IMR-90 (cell line): ENCODE data around the gene FDXR. TPM values are rescaled to one million over a fixed set of nuclear protein-coding genes. Genes with fewer than 3 reads are reported as not detected.

Source experiments
- ATAC-seq: fragments of 200-7000 bp; cut with Tn5 transposase; 2 replicates; pipeline ENCODE4 v1.9.1; 2020; ENCODE audit warnings: low read depth, mild to moderate bottlenecking, moderate library complexity
- BruUV-seq: library from RNA; stranded (reverse); fragments of 400-500 nt; replicated peaks from 2 replicates; lab custom pipeline; 2021; lab: Mats Ljungman, UMichigan
- CTCF ChIA-PET: fragments of 300-600 bp; formaldehyde crosslinking; extraction: SDS; loops from one replicate; lab custom pipeline; 2021; ENCODE audit warnings: antibody characterized with exemption; lab: Yijun Ruan, JAX
- POLR2A ChIA-PET: fragments of 300-600 bp; sonication (Branson Sonifier 250); formaldehyde crosslinking; loops from one replicate; lab custom pipeline; 2022; ENCODE audit warnings: antibody characterized with exemption; ENCODE audit not compliant: unreplicated experiment; lab: Charles Lee
- DNase-seq: peaks from one replicate; pipeline ENCODE4 v3.0.0; 2013
- H2AFZ ChIP-seq: replicated peaks from 2 replicates; pipeline ENCODE3; 2013; ENCODE audit warnings: low read length, mild to moderate bottlenecking; ENCODE audit not compliant: poor library complexity
- H2AK5ac ChIP-seq: 2 replicates; pipeline ENCODE4 v1.6.1; 2013; ENCODE audit warnings: low read depth, low read length, inconsistent platforms
- H2AK9ac ChIP-seq: replicated peaks from 2 replicates; pipeline ENCODE3; 2013; ENCODE audit warnings: mild to moderate bottlenecking, low read depth, low read length, moderate library complexity; ENCODE audit not compliant: poor library complexity
- H2BK120ac ChIP-seq: 2 replicates; pipeline ENCODE4 v1.6.1; 2013; ENCODE audit warnings: low read depth, low read length, inconsistent platforms
- H2BK15ac ChIP-seq: 3 replicates; pipeline ENCODE4 v1.6.1; 2013; ENCODE audit warnings: low read depth, low read length, inconsistent platforms
- H2BK20ac ChIP-seq: 2 replicates; pipeline ENCODE4 v1.6.1; 2013; ENCODE audit warnings: low read depth, mild to moderate bottlenecking, inconsistent platforms, low read length, moderate library complexity
- H2BK5ac ChIP-seq: 2 replicates; pipeline ENCODE4 v1.6.1; 2013; ENCODE audit warnings: mild to moderate bottlenecking, low read depth, low read length, inconsistent platforms; ENCODE audit not compliant: poor library complexity, severe bottlenecking
- H3K14ac ChIP-seq: replicated peaks from 2 replicates; pipeline ENCODE4 v1.6.1; 2013; ENCODE audit warnings: low read depth, low read length, inconsistent platforms
- H3K18ac ChIP-seq: 2 replicates; pipeline ENCODE4 v1.6.1; 2013; ENCODE audit warnings: low read depth, low read length, control low read depth
- H3K23ac ChIP-seq: 2 replicates; pipeline ENCODE4 v1.6.1; 2013; ENCODE audit warnings: low read depth, low read length, inconsistent platforms
- H3K27ac ChIP-seq: 2 replicates; pipeline ENCODE4 v1.5.1; 2013; ENCODE audit warnings: mild to moderate bottlenecking, control low read depth, low read length; ENCODE audit not compliant: insufficient read depth
- H3K27me3 ChIP-seq: 2 replicates; pipeline ENCODE4 v1.6.1; 2013; ENCODE audit warnings: low read length; ENCODE audit not compliant: control insufficient read depth, insufficient read depth
- H3K36me3 ChIP-seq: 2 replicates; pipeline ENCODE4 v1.6.1; 2013; ENCODE audit warnings: low read length, mixed read lengths; ENCODE audit not compliant: control insufficient read depth, insufficient read depth
- H3K4ac ChIP-seq: 2 replicates; pipeline ENCODE4 v1.6.1; 2013; ENCODE audit warnings: low read depth, low read length, inconsistent platforms
- H3K4me1 ChIP-seq: 2 replicates; pipeline ENCODE4 v1.6.1; 2013; ENCODE audit warnings: low read length, mixed read lengths; ENCODE audit not compliant: control insufficient read depth, insufficient read depth
- H3K4me2 ChIP-seq: 2 replicates; pipeline ENCODE4 v1.6.1; 2013; ENCODE audit warnings: low read depth, mild to moderate bottlenecking, control low read depth, low read length, moderate library complexity
- H3K4me3 ChIP-seq: 2 replicates; pipeline ENCODE4 v1.5.1; 2013; ENCODE audit warnings: low read depth, mild to moderate bottlenecking, control low read depth, low read length, moderate library complexity; ENCODE audit not compliant: insufficient read depth
- H3K56ac ChIP-seq: 2 replicates; pipeline ENCODE4 v1.6.1; 2013; ENCODE audit warnings: low read length, inconsistent platforms; ENCODE audit not compliant: insufficient read depth; ENCODE audit errors: extremely low read depth
- H3K79me1 ChIP-seq, 2 experiments: 2 replicates each; pipeline ENCODE4 v1.6.1; 2013; ENCODE audit warnings: low read length in 2 of 2, inconsistent platforms in 1 of 2, low read depth in 1 of 2
- H3K9ac ChIP-seq: 2 replicates; pipeline ENCODE4 v1.6.1; 2013; ENCODE audit warnings: low read depth, low read length, control low read depth
- H3K9me1 ChIP-seq: 2 replicates; pipeline ENCODE4 v1.6.1; 2013; ENCODE audit warnings: low read length, inconsistent platforms; ENCODE audit not compliant: insufficient read depth
- H3K9me3 ChIP-seq: 2 replicates; pipeline ENCODE4 v1.6.1; 2013; ENCODE audit warnings: low read length; ENCODE audit not compliant: control insufficient read depth, insufficient read depth
- H4K20me1 ChIP-seq: 2 replicates; pipeline ENCODE4 v1.6.1; 2013; ENCODE audit warnings: low read length, inconsistent platforms; ENCODE audit not compliant: insufficient read depth
- H4K5ac ChIP-seq: 2 replicates; pipeline ENCODE4 v1.6.1; 2013; ENCODE audit warnings: mild to moderate bottlenecking, low read depth, low read length, control low read depth
- H4K8ac ChIP-seq, 2 experiments: 2 replicates each; pipeline ENCODE4 v1.6.1; 2013; ENCODE audit warnings: low read depth in 2 of 2, low read length in 2 of 2, control low read depth in 1 of 2, inconsistent platforms in 1 of 2
- H4K91ac ChIP-seq: 2 replicates; pipeline ENCODE4 v1.6.1; 2013; ENCODE audit warnings: low read depth, low read length, inconsistent platforms; ENCODE audit not compliant: insufficient read depth
- BHLHE40 ChIP-seq: fragments of 150-350 bp; IDR thresholded peaks from 2 replicates; pipeline ENCODE4 v1.6.1; 2016; ENCODE audit warnings: mild to moderate bottlenecking, low read depth, low read length
- CEBPB ChIP-seq: IDR thresholded peaks from 2 replicates; pipeline ENCODE4 v1.6.1; 2012; ENCODE audit warnings: low read depth, low read length, improper control_type of control experiment
- NFE2L2 ChIP-seq: fragments of 150-350 bp; IDR thresholded peaks from 2 replicates; pipeline ENCODE4 v1.6.1; 2016; ENCODE audit warnings: low read depth, mild to moderate bottlenecking, low read length
- POLR2A ChIP-seq: IDR thresholded peaks from 2 replicates; pipeline ENCODE4 v1.6.1; 2012; ENCODE audit warnings: mild to moderate bottlenecking, low read depth, low read length
- RAD21 ChIP-seq: IDR thresholded peaks from 2 replicates; pipeline ENCODE4 v1.6.1; 2012; ENCODE audit warnings: low read length, improper control_type of control experiment
- RCOR1 ChIP-seq: IDR thresholded peaks from 2 replicates; pipeline ENCODE4 v1.6.1; 2012; ENCODE audit warnings: mild to moderate bottlenecking, low read length, improper control_type of control experiment; ENCODE audit not compliant: insufficient replicate concordance
- SMC3 ChIP-seq: fragments of 150-350 bp; IDR thresholded peaks from 2 replicates; pipeline ENCODE4 v1.6.1; 2016; ENCODE audit warnings: low read depth, mild to moderate bottlenecking, antibody characterized with exemption, low read length, moderate library complexity
- WGBS, 2 experiments: methylation state at CpG; one replicate each; pipeline versions ENCODE4 v1.1.5 to v1.1.7; 2013; ENCODE audit warnings: missing lambda C conversion rate in 2 of 2; ENCODE audit not compliant: insufficient read length in 1 of 2; ENCODE audit errors: extremely low coverage in 2 of 2; 5-methylcytosine and 5-hydroxymethylcytosine counted together
- dilution Hi-C: fragments of 300-500 bp; cut with HindIII; formaldehyde crosslinking; loops from one replicate; pipeline ENCODE4 v1.14.3; 2018; ENCODE audit warnings: low sequenced_read_pairs; ENCODE audit not compliant: unreplicated experiment
- in situ Hi-C: fragments of 300-500 bp; cut with MboI; formaldehyde crosslinking; loops from 3 replicates; pipeline ENCODE4 v1.14.3; 2019; ENCODE audit warnings: low sequenced_read_pairs, inconsistent platforms, mixed read lengths
- intact Hi-C: fragments of 100-400 bp; cut with micrococcal nuclease; formaldehyde crosslinking; loops from 2 replicates; pipeline ENCODE4 v1.10.0; 2022
- polyA plus RNA-seq, 3 experiments: library from polyadenylated mRNA; depleted of rRNA; stranded (reverse); fragments of >200 nt; gene quantifications; 2 replicates each; pipeline ENCODE4 v1.2.3, GENCODE V29; 2012; ENCODE audit warnings: low replicate concordance in 1 of 3
- total RNA-seq: library from RNA; depleted of rRNA; stranded (reverse); fragments of >200 nt; gene quantifications from 2 replicates; pipeline ENCODE4 v1.2.3, GENCODE V29; 2012
- TF ChIP-seq, protein P1 (sequence below): conservative IDR thresholded peaks from 2 replicates; pipeline ENCODE4 v1.5.1; 2012; ENCODE audit warnings: mild to moderate bottlenecking, low read depth, low read length, improper control_type of control experiment

Gene FDXR
- total and polyA plus RNA-seq, 2 of the 4 experiments (the other 2 are of a cell fraction) = 12.4 to 18.6 TPM

DNA sequence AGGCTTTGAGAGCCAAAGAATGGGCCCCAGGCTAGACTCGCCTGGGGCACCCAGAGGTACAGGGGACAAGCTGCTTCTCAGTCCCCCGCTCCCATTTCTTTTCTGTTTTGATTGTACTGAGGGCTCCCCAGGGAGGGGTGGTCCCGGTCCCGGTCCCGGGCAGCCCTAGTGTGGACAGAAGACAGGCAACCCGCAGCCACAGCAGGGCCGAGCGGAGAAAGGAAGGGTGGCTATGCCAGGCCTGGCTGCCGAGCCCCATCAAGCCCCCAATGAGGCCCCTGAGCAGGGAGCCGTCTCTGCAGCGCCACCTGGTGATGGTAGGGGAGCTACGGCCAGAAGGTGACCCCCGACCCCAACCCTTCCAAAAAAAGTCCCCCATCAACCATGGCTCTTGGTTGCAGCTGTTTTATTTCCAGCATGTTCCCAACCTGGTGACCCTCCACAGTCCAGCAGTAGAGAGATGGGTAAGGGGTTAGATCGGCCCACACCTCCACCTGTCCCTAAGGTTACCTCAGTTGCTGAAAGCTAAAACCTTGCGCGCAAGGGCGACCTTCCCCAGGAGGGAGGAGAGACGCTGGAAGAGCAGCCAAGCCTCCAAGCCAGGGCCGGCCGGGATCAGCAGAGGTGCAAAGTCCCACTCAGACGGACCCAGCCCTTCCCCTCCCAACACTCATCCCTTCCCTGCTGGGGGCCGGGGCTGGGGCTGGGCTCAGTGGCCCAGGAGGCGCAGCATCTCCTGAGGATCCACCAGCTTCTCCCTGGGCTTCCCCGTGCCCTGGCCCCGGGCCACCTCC lies 10.5 kb downstream of the FDXR start:
- WGBS, 2 experiments = no CpG with 5 or more reads among the region's 25 CpGs

More for the DNA sequence above, 10.5 kb downstream of the FDXR start:
- Histone ChIP-seq H4K20me1 (peaks cover 4% of the 10 kb centered on the region; the same call in 1 of the 2 replicates), H3K18ac (no peak overlapping the region), H3K14ac (no peak overlapping the region), H4K91ac (no peak overlapping the region), H3K4ac (no peak overlapping the region), H4K8ac (no peak overlapping the region), H3K27me3 (peaks cover 44% of the 10 kb centered on the region), H3K79me1 (no peaks in the 10 kb centered on the region), H2BK120ac (no peak overlapping the region), H3K23ac (peak overlapping the region; percentile 33; the same call in 1 of the 2 replicates), H2BK15ac (no peak overlapping the region), H3K56ac (no peak overlapping the region), H3K4me1 (no peaks in the 10 kb centered on the region; the same call in 1 of the 2 replicates), H3K9me1 (no peaks in the 10 kb centered on the region), H3K9me3 (no peaks in the 10 kb centered on the region), H4K5ac (no peak overlapping the region), H3K4me2 (no peak overlapping the region), H2AFZ (no peak overlapping the region), H2BK20ac (no peak overlapping the region), H3K9ac (no peak overlapping the region), H2AK5ac (no peak overlapping the region), H3K4me3 (no peak overlapping the region), H3K27ac (no peak overlapping the region), H2BK5ac (no peak overlapping the region), H2AK9ac (peak overlapping the region; percentile 70), H3K36me3 (peaks cover 9% of the 10 kb centered on the region; the same call in 1 of the 2 replicates)
- in situ Hi-C loops = loop anchor here (25.0 kb wide), 1 partner anchor 650 kb away; the partner anchor contains the start of genes RPL38 and TTYH2
- ChIA-PET CTCF (interaction anchor here (0.6 to 0.7 kb wide), 3 partner anchors 11 to 772 kb away, joined by 3 read pairs; partner anchors contain the start of gene FDXR), POLR2A (interaction anchor here (0.5 to 1.4 kb wide), 2 partner anchors 8 to 11 kb away, joined by 3 to 5 read pairs; partner anchors contain the start of gene FDXR)
- ATAC-seq (peak; percentile 5; the same call in 1 of the 2 replicates), DNase-seq (peak; percentile 9)
- dilution Hi-C loops = no loop called here
- intact Hi-C loops = loop anchor here (10.0 kb wide), 1 partner anchor 488 kb away; no protein-coding TSS in a partner anchor
- BruUV-seq = no TSS peak
- TF ChIP-seq, protein P1, sequence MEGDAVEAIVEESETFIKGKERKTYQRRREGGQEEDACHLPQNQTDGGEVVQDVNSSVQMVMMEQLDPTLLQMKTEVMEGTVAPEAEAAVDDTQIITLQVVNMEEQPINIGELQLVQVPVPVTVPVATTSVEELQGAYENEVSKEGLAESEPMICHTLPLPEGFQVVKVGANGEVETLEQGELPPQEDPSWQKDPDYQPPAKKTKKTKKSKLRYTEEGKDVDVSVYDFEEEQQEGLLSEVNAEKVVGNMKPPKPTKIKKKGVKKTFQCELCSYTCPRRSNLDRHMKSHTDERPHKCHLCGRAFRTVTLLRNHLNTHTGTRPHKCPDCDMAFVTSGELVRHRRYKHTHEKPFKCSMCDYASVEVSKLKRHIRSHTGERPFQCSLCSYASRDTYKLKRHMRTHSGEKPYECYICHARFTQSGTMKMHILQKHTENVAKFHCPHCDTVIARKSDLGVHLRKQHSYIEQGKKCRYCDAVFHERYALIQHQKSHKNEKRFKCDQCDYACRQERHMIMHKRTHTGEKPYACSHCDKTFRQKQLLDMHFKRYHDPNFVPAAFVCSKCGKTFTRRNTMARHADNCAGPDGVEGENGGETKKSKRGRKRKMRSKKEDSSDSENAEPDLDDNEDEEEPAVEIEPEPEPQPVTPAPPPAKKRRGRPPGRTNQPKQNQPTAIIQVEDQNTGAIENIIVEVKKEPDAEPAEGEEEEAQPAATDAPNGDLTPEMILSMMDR = peak; percentile 54
- TF ChIP-seq RCOR1 (no peak), BHLHE40 (no peak), SMC3 (peak; percentile 52), POLR2A (no peak), CEBPB (no peak), NFE2L2 (no peak), RAD21 (peak; percentile 40)
